Ureter (tissue), 1 donor: Measurements from ENCODE around the gene GHRL. TPM values are rescaled to one million over a fixed set of nuclear protein-coding genes. Genes with fewer than 3 reads are reported as not detected.
"Not testable (repeated sequence)": the region's sequence is repeated elsewhere in the genome, so short reads cannot be mapped to it uniquely, and the experiment has no call there.

ENCODE experiments used
- DNase-seq: peaks from one replicate; pipeline ENCODE4 v3.0.0-alpha.2; 2020; ENCODE audit warnings: low spot score
- total RNA-seq: library from RNA; stranded (reverse); gene quantifications from one replicate; pipeline ENCODE4 v1.2.4, GENCODE V29; 2023
- donor health status: DM: yes; HTN: yes; CAD: no.

GHRL gene
- total RNA-seq, 1 donor from 2014 or later = 0.81 TPM

- DNase-seq = no peak
These were observed 6.4 kb upstream of the GHRL start for GRCh38 chr3:10299175-10299574.

- not testable (repeated sequence) for DNase-seq
These were observed 5.3 kb upstream of the GHRL start for GRCh38 chr3:10298064-10298463.

GRCh38 chr3:10294030-10294586 lies 1.4 kb upstream of the GHRL start:
- no peak for DNase-seq

GRCh38 chr3:10291641-10292040 lies 1.1 kb downstream of the GHRL start:
- DNase-seq = no peak

- no peak for DNase-seq
These were observed 2.1 kb downstream of the GHRL start for GRCh38 chr3:10290481-10291176.

GRCh38 chr3:10289787-10290355 lies 2.9 kb downstream of the GHRL start:
- no peak for DNase-seq

GRCh38 chr3:10289077-10289476 lies 3.7 kb downstream of the GHRL start:
- DNase-seq = no peak

- no peak for DNase-seq
These were observed 4.2 kb downstream of the GHRL start for GRCh38 chr3:10288575-10288960.

- DNase-seq = no peak
These were observed 4.7 kb downstream of the GHRL start for GRCh38 chr3:10287936-10288574.

- peak; percentile 74 for DNase-seq
These were observed 6.0 kb downstream of the GHRL start for GRCh38 chr3:10286596-10287295.

- DNase-seq = no peak
These were observed 6.6 kb downstream of the GHRL start for GRCh38 chr3:10286133-10286524.

- no peak for DNase-seq
These were observed 7.2 kb downstream of the GHRL start for GRCh38 chr3:10285272-10286132.

GRCh38 chr3:10284496-10284895 lies 8.3 kb downstream of the GHRL start:
- DNase-seq = no peak

GRCh38 chr3:10283638-10284037 lies 9.1 kb downstream of the GHRL start:
- no peak for DNase-seq

GRCh38 chr3:10281951-10282350 lies 10.8 kb downstream of the GHRL start:
- no peak for DNase-seq

GRCh38 chr3:10280571-10280970 lies 12.2 kb downstream of the GHRL start:
- DNase-seq = no peak

- DNase-seq = no peak
These were observed 12.6 kb downstream of the GHRL start for GRCh38 chr3:10280177-10280529.

GRCh38 chr3:10279384-10280176 lies 13.2 kb downstream of the GHRL start:
- no peak for DNase-seq

- no peak for DNase-seq
These were observed 14.2 kb downstream of the GHRL start for GRCh38 chr3:10278501-10278900.

- no peak for DNase-seq
These were observed 15.6 kb downstream of the GHRL start for GRCh38 chr3:10277115-10277625.
